GM12878 (cell line): ENCODE results near the gene LTC4S. TPM values are rescaled to one million over a fixed set of nuclear protein-coding genes. Genes with fewer than 3 reads are reported as not detected.

Source experiments
- ATAC-seq: fragments of 200-7000 bp; cut with Tn5 transposase; 3 replicates; pipeline ENCODE4 v1.9.1; 2020; ENCODE audit warnings: mild to moderate bottlenecking, moderate library complexity
- BruUV-seq: library from RNA; stranded (reverse); fragments of 400-500 nt; replicated peaks from 2 replicates; lab custom pipeline; 2021; lab: Mats Ljungman, UMichigan
- CTCF ChIA-PET: fragments of 300-600 bp; sonication (Branson Sonifier 250); formaldehyde crosslinking; extraction: SDS; loops from one replicate; lab custom pipeline; 2021; ENCODE audit warnings: inconsistent platforms; lab: Yijun Ruan, JAX
- POLR2A ChIA-PET: fragments of 350-600 bp; formaldehyde crosslinking; extraction: SDS; loops from one replicate; lab custom pipeline; 2021; ENCODE audit warnings: inconsistent platforms; lab: Charles Lee
- RAD21 ChIA-PET: fragments of 300-600 bp; sonication (Branson Sonifier 250); formaldehyde crosslinking; loops from one replicate; lab custom pipeline; 2023; ENCODE audit warnings: antibody characterized with exemption; ENCODE audit not compliant: unreplicated experiment; lab: Charles Lee
- SMC1A ChIA-PET: fragments of 300-600 bp; sonication (Branson Sonifier 250); formaldehyde crosslinking; loops from one replicate; lab custom pipeline; 2023; ENCODE audit not compliant: unreplicated experiment, uncharacterized antibody; lab: Charles Lee
- DNase-seq: peaks from one replicate; pipeline ENCODE4 v3.0.0-alpha.2; 2011; ENCODE audit warnings: low read depth, low spot score
- FAIRE-seq: peaks from 3 replicates; lab custom pipeline; 2011; peaks lifted over from hg19 to GRCh38; lab: Jason Lieb, UNC
- H2AFZ ChIP-seq: 2 replicates; pipeline ENCODE4 v1.6.0; 2011; ENCODE audit warnings: low read depth, low read length, control low read depth; ENCODE audit not compliant: control insufficient read depth
- H3K27ac ChIP-seq: 2 replicates; pipeline ENCODE4 v1.5.1; 2011; ENCODE audit warnings: control low read depth; ENCODE audit not compliant: control insufficient read depth, insufficient read depth
- H3K27me3 ChIP-seq, 2 experiments: replicated peaks in 1 of 2; 2 replicates each; pipeline versions ENCODE4 v1.6.0 to v1.6.1; 2011; ENCODE audit warnings: low read length in 1 of 2; ENCODE audit not compliant: control insufficient read depth in 2 of 2, insufficient read depth in 2 of 2
- H3K36me3 ChIP-seq, 2 experiments: 2 replicates each; pipeline ENCODE4 v1.5.1; 2011; ENCODE audit warnings: low read length in 1 of 2; ENCODE audit not compliant: control insufficient read depth in 2 of 2, insufficient read depth in 2 of 2
- H3K4me1 ChIP-seq: 2 replicates; pipeline ENCODE4 v1.6.1; 2011; ENCODE audit warnings: mild to moderate bottlenecking, low read length, moderate library complexity, mixed read lengths; ENCODE audit not compliant: control insufficient read depth, insufficient read depth
- H3K4me2 ChIP-seq: 2 replicates; pipeline ENCODE4 v1.6.0; 2011; ENCODE audit warnings: control low read depth; ENCODE audit not compliant: control insufficient read depth, insufficient read depth
- H3K4me3 ChIP-seq: fragments of 200-600 bp; sonication (generic); 2 replicates; pipeline ENCODE4 v1.5.1; 2016
- H3K79me2 ChIP-seq: 2 replicates; pipeline ENCODE4 v1.6.0; 2011; ENCODE audit warnings: low read length; ENCODE audit not compliant: control insufficient read depth, insufficient read depth
- H3K9ac ChIP-seq: 2 replicates; pipeline ENCODE4 v1.8.0; 2011; ENCODE audit warnings: low read length, control low read depth, mixed read lengths; ENCODE audit not compliant: control insufficient read depth, insufficient read depth
- H3K9me3 ChIP-seq: replicated peaks from 3 replicates; pipeline ENCODE4 v1.5.1; 2011; ENCODE audit warnings: mild to moderate bottlenecking, low read length; ENCODE audit not compliant: control insufficient read depth, insufficient read depth
- H4K20me1 ChIP-seq: 2 replicates; pipeline ENCODE4 v1.6.0; 2011; ENCODE audit not compliant: control insufficient read depth, insufficient read depth
- BACH1 ChIP-seq: fragments of 450-650 bp; IDR thresholded peaks from 2 replicates; pipeline ENCODE4 v1.6.1; 2017; ENCODE audit warnings: mild to moderate bottlenecking, borderline replicate concordance
- HDGF ChIP-seq: fragments of 450-650 bp; IDR thresholded peaks from 2 replicates; pipeline ENCODE4 v1.6.1; 2016; ENCODE audit warnings: antibody characterized with exemption
- IRF4 ChIP-seq: IDR thresholded peaks from 2 replicates; pipeline ENCODE4 v1.6.1; 2011; ENCODE audit warnings: low read depth, low read length
- WRNIP1 ChIP-seq: IDR thresholded peaks from 2 replicates; pipeline ENCODE4 v1.6.1; 2011; ENCODE audit warnings: low read depth, low read length, improper control_type of control experiment, borderline replicate concordance
- WGBS: methylation state at CpG from one replicate; pipeline ENCODE4 v1.1.6; 2016; ENCODE audit warnings: low lambda C conversion rate; ENCODE audit not compliant: insufficient replicate concordance, insufficient coverage; ENCODE audit errors: missing lambda C conversion rate; 5-methylcytosine and 5-hydroxymethylcytosine counted together
- in situ Hi-C: fragments of 300-500 bp; cut with MboI; formaldehyde crosslinking; loops from 9 replicates; pipeline ENCODE4 v1.14.3; 2018; ENCODE audit warnings: mixed read lengths
- intact Hi-C: fragments of 100-400 bp; cut with micrococcal nuclease; formaldehyde crosslinking; loops from one replicate; pipeline ENCODE4 v1.14.2; 2022; ENCODE audit not compliant: unreplicated experiment
- polyA plus RNA-seq, 11 experiments: library from polyadenylated mRNA; depleted of rRNA in 4 of 11; unstranded in 6 of 11; stranded (reverse) in 5 of 11; fragments of >200 nt; fragmentation: Nextera tagmentation in 4 of 11; fragmentation: Illumina TruSeq in 1 of 11; extraction: Ambion mirVana in 4 of 11; extraction: Trizol in 1 of 11; gene quantifications; 1 replicate in 1 of 11; 2 replicates in 10 of 11; pipeline versions ENCODE4 v1.2.1 to v1.2.3, GENCODE V29; 2011 to 2016; ENCODE audit warnings: inconsistent platforms in 2 of 11, missing spikeins in 2 of 11, low read depth in 1 of 11
- total RNA-seq, 4 experiments: library from RNA; depleted of rRNA in 3 of 4; stranded (reverse); fragments of >200 nt in 3 of 4; fragmentation: Illumina TruSeq in 1 of 4; extraction: Trizol in 1 of 4; gene quantifications; 2 replicates each; pipeline versions ENCODE4 v1.2.1 to v1.2.3, GENCODE V29; 2013 to 2021

LTC4S gene
- total and polyA plus RNA-seq, 10 of the 15 experiments (the other 5 are each of a cell fraction or from before 2014, with no cell fraction given) = 0.78 to 3.6 (median 1.8) TPM; not detected in 5

DNA sequence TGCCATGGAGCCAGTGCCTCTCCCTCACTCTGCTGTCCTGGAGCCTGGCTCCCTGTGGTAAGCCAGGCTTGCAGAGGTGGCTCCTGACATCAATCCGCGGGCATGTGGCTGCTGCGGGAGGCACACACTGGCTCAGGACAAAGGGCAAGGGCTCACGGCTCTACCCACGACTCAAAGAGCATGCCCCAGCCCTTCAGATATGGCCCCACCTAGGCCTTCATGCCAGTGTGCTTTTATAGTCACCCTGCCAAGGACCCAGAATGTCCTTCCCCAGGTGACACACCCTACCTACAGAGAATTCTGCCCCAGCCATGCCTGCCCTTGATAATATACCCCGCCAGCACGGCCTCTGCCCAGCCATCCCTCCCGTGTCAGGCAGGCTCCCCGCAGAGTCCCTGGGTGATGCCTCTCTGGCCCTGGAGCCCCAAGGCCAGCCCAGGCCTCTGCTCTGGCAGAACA lies 11.3 kb downstream of the LTC4S start:
- no peak for DNase-seq
- TF ChIP-seq HDGF (0 out of 2 replicates have a peak, but pooled peaks have one; percentile 58), IRF4 (no peak), WRNIP1 (no peak), BACH1 (peak; percentile 4; the same call in 1 of the 2 replicates)
- ATAC-seq = peak; percentile 9
- H3K9me3 ChIP-seq = no peaks in the 10 kb centered on the region
- H2AFZ ChIP-seq = no peak overlapping the region
- in situ Hi-C loops (loop anchor here (25.0 kb wide), 1 partner anchor 1007 kb away; the partner anchor contains the start of gene MGAT1), intact Hi-C loops (loop anchor here (2.0 to 5.0 kb wide), 2 partner anchors 54 to 102 kb away; partner anchors contain the start of genes MRNIP and TBC1D9B)
- 81% methylated on average over 8 of the region's 9 CpGs for WGBS
- H3K4me3 ChIP-seq = peak overlapping the region; percentile 80
- no peak for FAIRE-seq
- BruUV-seq = TSS peak; percentile 67
- ChIA-PET SMC1A (no interaction called here), CTCF (interaction anchor here (0.9 to 1.5 kb wide), 3 partner anchors 8 to 102 kb away, joined by 3 to 6 read pairs (median 4); partner anchors contain the start of gene SQSTM1), RAD21 (interaction anchor here (0.5 to 1.7 kb wide), 5 partner anchors 15 to 102 kb away, joined by 3 to 6 read pairs (median 5); partner anchors contain the start of gene SQSTM1), POLR2A (interaction anchor here (0.7 to 1.4 kb wide), 3 partner anchors 13 to 126 kb away, joined by 3 to 9 read pairs (median 3); no protein-coding TSS in a partner anchor)
- peaks cover 31% of the 10 kb centered on the region for H3K79me2 ChIP-seq
- H3K4me2 ChIP-seq = peak overlapping the region; percentile 83
- H3K27me3 ChIP-seq = no peaks in the 10 kb centered on the region
- peak overlapping the region; percentile 77 for H3K9ac ChIP-seq
- H3K4me1 ChIP-seq = peaks cover 16% of the 10 kb centered on the region
- H3K27ac ChIP-seq = peak overlapping the region; percentile 78
- no peaks in the 10 kb centered on the region; a peak in 2 of 4 replicates for H3K36me3 ChIP-seq
- no peaks in the 10 kb centered on the region for H4K20me1 ChIP-seq
